Heart right ventricle (tissue), 16 donors: Measurements from ENCODE around the gene ABCC8. TPM values are rescaled to one million over a fixed set of nuclear protein-coding genes. Genes with fewer than 3 reads are reported as not detected.

Source experiments
- ATAC-seq, 8 donors: fragments of 200-7000 bp; cut with Tn5 transposase; one replicate each; pipeline ENCODE4 v1.9.1; 2020; ENCODE audit warnings: mild to moderate bottlenecking in 8 of 8, moderate library complexity in 8 of 8, moderate number of reproducible peaks in 1 of 8
- DNase-seq, 2 donors: peaks; one replicate each; pipeline ENCODE4 v3.0.0-alpha.2; 2020
- H3K27ac ChIP-seq, 10 donors: fragments of 200-600 bp; sonication (generic) in 2 of 10; one replicate each; pipeline versions ENCODE4 v1.5.0 to v1.8.0; 2020 to 2022; ENCODE audit warnings: mild to moderate bottlenecking in 3 of 10
- H3K27me3 ChIP-seq, 7 donors: fragments of 200-600 bp; one replicate each; pipeline ENCODE4 v1.8.0; 2021 to 2022; ENCODE audit warnings: mild to moderate bottlenecking in 2 of 7
- H3K36me3 ChIP-seq, 9 donors: fragments of 200-600 bp; sonication (generic) in 1 of 9; one replicate each; pipeline versions ENCODE4 v1.5.0 to v1.8.0; 2020 to 2022; ENCODE audit warnings: mild to moderate bottlenecking in 2 of 9
- H3K4me1 ChIP-seq, 9 donors: fragments of 200-600 bp; sonication (generic) in 1 of 9; one replicate each; pipeline versions ENCODE4 v1.5.0 to v1.8.0; 2020 to 2022; ENCODE audit warnings: mild to moderate bottlenecking in 4 of 9
- H3K4me3 ChIP-seq, 10 donors: fragments of 200-600 bp; sonication (generic) in 2 of 10; one replicate each; pipeline versions ENCODE4 v1.5.0 to v1.8.0; 2020 to 2022; ENCODE audit warnings: mild to moderate bottlenecking in 7 of 10, moderate library complexity in 2 of 10
- H3K9me3 ChIP-seq, 11 donors: fragments of 200-600 bp in 10 of 11; sonication (generic) in 2 of 11; one replicate each; pipeline versions ENCODE4 v1.5.0 to v1.8.0; 2013 to 2022; ENCODE audit warnings: mild to moderate bottlenecking in 2 of 11, control low read depth in 1 of 11, moderate library complexity in 1 of 11
- WGBS, 2 donors: extraction: QIAGEN DNeasy Blood & Tissue Kit; methylation state at CpG; one replicate each; pipeline ENCODE4 v1.1.7; 2013; ENCODE audit warnings: inconsistent platforms in 1 of 2; 5-methylcytosine and 5-hydroxymethylcytosine counted together
- intact Hi-C, 10 donors: fragments of 100-400 bp; cut with DNase I; formaldehyde crosslinking; loops; one replicate each; pipeline versions ENCODE4 v1.11.1 to v1.14.2; 2022
- polyA plus RNA-seq, 2 donors: library from polyadenylated mRNA; stranded (reverse); fragments of 200-250 nt; gene quantifications; one replicate each; pipeline ENCODE4 v1.2.3, GENCODE V29; 2013
- total RNA-seq, 10 donors: library from RNA; stranded (reverse); fragmentation: NEBNext Ultra II Directional in 3 of 10; extraction: Animal tissue kit (Norgen Biotek cat#: 25700) in 3 of 10; gene quantifications; one replicate each; pipeline versions ENCODE4 v1.2.1 to v1.2.4, GENCODE V29; 2021 to 2023
- TF ChIP-seq, protein P1 (sequence below), 9 donors: fragments of 200-600 bp; sonication (generic) in 2 of 9; IDR thresholded peaks; one replicate each; pipeline versions ENCODE4 v1.5.0 to v1.8.0; 2021 to 2022; ENCODE audit warnings: antibody characterized with exemption in 9 of 9, mild to moderate bottlenecking in 5 of 9, moderate library complexity in 1 of 9
- donor health status: Arrhythmogenic right ventricular cardiomyopathy.
- donor health status: ischemic (EF 13 %, LVEDD 7.1; RV severe dilation, severe dysfunction).
- donor health status: healthy with polysubstance abuse.
- donor health status: DM: no; HTN: yes; CAD: no.
- donor health status: DM: no; HTN: no; CAD: no.
- donor health status: ischemic (EF 25% LVEDD 6.9; RV normal size, moderate dysfunction).
- donor health status: ischemic (EF 25% LVEDD 5.7; RV mildly dilated, moderate dysfunction).
- donor health status: healthy.
- donor health status: DM: yes; HTN: yes; CAD: no.
- donor health status: Ischemic cardiomyopathy.
- donor health status: ischemic (EF 35%, LVEDD 5.7; RV mildly dilated, moderate dysfunction).
- donor health status: nonischemic (EF 11% LVEDD 7.7; RV severe dilation, severe dysfunction).
- donor health status: DM: yes; HTN: yes; CAD: no.
- donor health status: PGD.
- donor health status: ischemic (EF 29% LVEDD 5.4; RV normal size, mild dysfunction).
- donor health status: nonischemic (EF 23%, LVEDD 6.1; RV moderate dilation, normal function).

ABCC8 gene
- total and polyA plus RNA-seq, 12 donors, result 0.47 to 8.6 (median 4.9) TPM

- no peak for ATAC-seq
- H3K9me3 ChIP-seq, result no peaks in the 10 kb centered on the region
- WGBS, 2 donors, result 87 to 91% methylated on average over 17 of the region's 17 CpGs
- H3K27ac ChIP-seq, result no peak overlapping the region
- DNase-seq, result no peak
- no peaks in the 10 kb centered on the region for H3K36me3 ChIP-seq
- no peaks in the 10 kb centered on the region for H3K4me1 ChIP-seq
- intact Hi-C loops, result no loop called here
- no peak overlapping the region for H3K4me3 ChIP-seq
- TF ChIP-seq, protein P1, sequence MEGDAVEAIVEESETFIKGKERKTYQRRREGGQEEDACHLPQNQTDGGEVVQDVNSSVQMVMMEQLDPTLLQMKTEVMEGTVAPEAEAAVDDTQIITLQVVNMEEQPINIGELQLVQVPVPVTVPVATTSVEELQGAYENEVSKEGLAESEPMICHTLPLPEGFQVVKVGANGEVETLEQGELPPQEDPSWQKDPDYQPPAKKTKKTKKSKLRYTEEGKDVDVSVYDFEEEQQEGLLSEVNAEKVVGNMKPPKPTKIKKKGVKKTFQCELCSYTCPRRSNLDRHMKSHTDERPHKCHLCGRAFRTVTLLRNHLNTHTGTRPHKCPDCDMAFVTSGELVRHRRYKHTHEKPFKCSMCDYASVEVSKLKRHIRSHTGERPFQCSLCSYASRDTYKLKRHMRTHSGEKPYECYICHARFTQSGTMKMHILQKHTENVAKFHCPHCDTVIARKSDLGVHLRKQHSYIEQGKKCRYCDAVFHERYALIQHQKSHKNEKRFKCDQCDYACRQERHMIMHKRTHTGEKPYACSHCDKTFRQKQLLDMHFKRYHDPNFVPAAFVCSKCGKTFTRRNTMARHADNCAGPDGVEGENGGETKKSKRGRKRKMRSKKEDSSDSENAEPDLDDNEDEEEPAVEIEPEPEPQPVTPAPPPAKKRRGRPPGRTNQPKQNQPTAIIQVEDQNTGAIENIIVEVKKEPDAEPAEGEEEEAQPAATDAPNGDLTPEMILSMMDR (IDR thresholded peaks at IDR 0.05), result no peak
- peaks cover 0 to 4% (median 0%) of the 10 kb centered on the region in 7 donors for H3K27me3 ChIP-seq
Observed at GRCh38 chr11:17522655-17523054, 46.0 kb upstream of the ABCC8 start.

DNA sequence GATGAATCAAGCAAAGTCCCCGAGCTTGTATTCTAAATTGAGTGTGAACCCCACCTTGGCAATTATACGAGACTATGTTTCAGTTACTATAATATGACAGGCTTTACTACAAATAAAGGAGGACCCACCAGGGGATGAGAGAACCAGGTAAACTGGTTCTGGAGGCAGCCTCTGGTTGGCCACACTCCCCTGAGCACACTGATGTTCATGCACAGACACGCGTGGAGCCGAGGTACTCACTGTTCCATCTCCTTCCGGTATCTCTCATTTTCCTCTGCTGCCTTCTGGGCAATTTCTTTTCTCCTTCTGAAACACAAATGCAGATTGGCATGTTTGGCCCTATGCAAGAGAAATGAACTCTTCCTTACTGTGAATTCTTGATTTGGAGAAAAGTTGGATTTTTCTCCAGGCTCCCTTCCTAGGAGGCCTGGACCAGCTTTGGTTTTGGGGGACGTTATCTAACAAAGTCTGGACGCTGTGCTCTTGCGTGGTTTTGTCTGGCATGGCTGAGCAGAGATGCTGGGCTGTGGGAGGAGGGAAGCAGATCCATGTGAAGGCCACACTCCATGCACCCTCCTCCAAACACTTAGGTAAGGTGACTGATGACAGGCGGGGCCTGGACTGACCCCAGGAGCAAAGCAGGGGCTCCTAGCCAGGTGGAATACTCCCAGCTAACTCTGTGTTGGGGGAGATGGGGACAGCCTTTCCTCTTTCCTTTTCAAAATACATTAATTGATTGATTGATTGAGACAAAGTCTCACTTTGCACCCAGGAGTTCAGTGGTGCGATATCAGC, 44.7 kb upstream of the ABCC8 start:
- Histone ChIP-seq H3K36me3 (no peaks in the 10 kb centered on the region), H3K4me3 (no peak overlapping the region), H3K4me1 (no peaks in the 10 kb centered on the region), H3K27me3 (peaks cover 0 to 7% (median 0%) of the 10 kb centered on the region in 7 donors), H3K9me3 (no peaks in the 10 kb centered on the region), H3K27ac (no peak overlapping the region)
- intact Hi-C loops, result no loop called here
- DNase-seq (no peak), ATAC-seq (no peak)
- 90 to 92% methylated on average over 11 of the region's 11 CpGs for WGBS, 2 donors
- TF ChIP-seq, protein P1 (IDR thresholded peaks at IDR 0.05), result no peak

DNA sequence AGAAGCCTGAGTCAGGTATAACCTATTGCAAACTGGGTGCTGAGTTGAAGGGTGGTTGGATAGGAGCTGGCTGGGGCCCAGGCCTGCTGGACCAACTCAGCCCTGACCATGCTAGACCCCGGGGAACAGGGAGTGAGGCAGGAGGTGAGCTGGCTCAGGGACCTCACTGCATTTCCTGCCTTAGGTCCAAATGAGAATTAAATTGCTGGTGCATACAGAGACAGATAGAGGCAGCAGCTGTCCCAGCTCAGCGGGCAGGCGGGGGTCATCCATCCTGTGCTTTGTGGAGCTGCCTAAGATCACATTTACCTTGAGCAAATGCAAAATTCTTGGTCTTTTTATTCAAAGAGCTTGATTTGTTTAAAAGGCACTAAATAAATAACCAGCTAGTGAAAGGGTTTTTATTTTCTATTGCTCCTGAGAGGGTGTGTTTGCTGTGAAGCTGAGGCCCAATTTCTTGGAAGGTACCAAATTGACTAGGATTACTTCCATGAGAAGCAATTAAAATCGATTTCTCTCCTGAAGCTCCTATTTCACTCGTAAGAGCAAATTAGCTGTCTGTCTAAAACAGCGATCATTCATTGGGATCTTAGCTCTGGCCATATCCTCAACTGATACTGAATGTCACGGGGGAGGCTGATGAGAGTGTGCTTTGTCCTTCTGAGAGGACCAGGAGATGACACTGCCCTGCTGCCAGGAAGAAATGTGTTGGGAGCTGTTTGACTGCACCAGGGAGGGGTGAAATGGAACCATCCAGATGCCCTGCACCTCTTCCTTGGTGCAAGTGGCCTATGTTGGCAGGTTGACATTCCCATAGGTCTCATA, 42.6 kb upstream of the ABCC8 start:
- no peak for ATAC-seq
- Histone ChIP-seq H3K9me3 (no peaks in the 10 kb centered on the region), H3K27me3 (peaks cover 0 to 7% (median 0%) of the 10 kb centered on the region in 7 donors), H3K27ac (no peak overlapping the region), H3K36me3 (no peaks in the 10 kb centered on the region), H3K4me3 (no peak overlapping the region), H3K4me1 (no peaks in the 10 kb centered on the region)
- DNase-seq, result no peak
- 71 to 74% methylated on average over 7 of the region's 7 CpGs for WGBS, 2 donors
- intact Hi-C loops, result no loop called here
- TF ChIP-seq, protein P1 (IDR thresholded peaks at IDR 0.05), result no peak

- WGBS, 2 donors, result 83 to 100% methylated on average over 2 of the region's 2 CpGs
- H3K4me3 ChIP-seq, result no peak overlapping the region
- intact Hi-C loops, result no loop called here
- ATAC-seq (no peak), DNase-seq (no peak)
- TF ChIP-seq, protein P1 (IDR thresholded peaks at IDR 0.05), result no peak
- peaks cover 0 to 10% (median 0%) of the 10 kb centered on the region in 7 donors for H3K27me3 ChIP-seq
- no peaks in the 10 kb centered on the region for H3K9me3 ChIP-seq
- no peaks in the 10 kb centered on the region for H3K36me3 ChIP-seq
- H3K27ac ChIP-seq, result no peak overlapping the region
- H3K4me1 ChIP-seq, result no peaks in the 10 kb centered on the region
Observed at GRCh38 chr11:17518366-17518765, 41.7 kb upstream of the ABCC8 start.
